H4 (cell line): Measurements from ENCODE around the gene CCDC78. TPM values are rescaled to one million over a fixed set of nuclear protein-coding genes. Genes with fewer than 3 reads are reported as not detected.
"Not testable (repeated sequence)": the region's sequence is repeated elsewhere in the genome, so short reads cannot be mapped to it uniquely, and the experiment has no call there.

Source experiments
- DNase-seq: peaks from one replicate; pipeline ENCODE4 v3.0.0-alpha.2; 2015; ENCODE audit warnings: low spot score
- total RNA-seq: library from RNA; depleted of rRNA; stranded (reverse); fragments of >200 nt; shearing (Covaris generic); gene quantifications from 2 replicates; pipeline ENCODE4 v1.2.3, GENCODE V29; 2014

The CCDC78 gene
- total RNA-seq, 1 experiment from 2014 or later, result 0.23 TPM

- DNase-seq, result no peak
Observed at GRCh38 chr16:694187-694862, 31.9 kb downstream of the CCDC78 start.

DNA sequence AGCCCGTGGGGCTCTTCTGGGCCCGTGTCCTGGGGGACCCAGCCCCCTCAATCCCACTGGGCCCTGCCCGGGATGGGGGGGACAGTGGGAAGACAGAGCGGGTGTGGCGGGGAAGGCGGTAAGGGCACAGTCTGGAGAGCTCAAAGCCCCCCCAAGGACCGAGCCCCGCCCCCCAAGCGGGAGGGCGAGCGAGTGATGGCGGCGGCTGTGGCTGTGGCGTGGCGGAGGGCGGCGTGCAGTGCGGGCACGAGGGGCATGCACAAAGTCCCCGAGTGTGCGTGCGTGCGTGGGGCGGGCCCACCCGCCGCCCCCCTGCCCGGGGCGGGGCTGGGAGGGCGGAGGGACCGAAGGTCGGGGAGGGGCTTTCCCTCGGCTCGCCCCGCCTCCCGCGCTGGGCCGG, 32.5 kb downstream of the CCDC78 start:
- no peak for DNase-seq

GRCh38 chr16:693364-693763, 32.9 kb downstream of the CCDC78 start:
- no peak for DNase-seq

GRCh38 chr16:692356-693108, 33.7 kb downstream of the CCDC78 start:
- DNase-seq, result no peak

DNA sequence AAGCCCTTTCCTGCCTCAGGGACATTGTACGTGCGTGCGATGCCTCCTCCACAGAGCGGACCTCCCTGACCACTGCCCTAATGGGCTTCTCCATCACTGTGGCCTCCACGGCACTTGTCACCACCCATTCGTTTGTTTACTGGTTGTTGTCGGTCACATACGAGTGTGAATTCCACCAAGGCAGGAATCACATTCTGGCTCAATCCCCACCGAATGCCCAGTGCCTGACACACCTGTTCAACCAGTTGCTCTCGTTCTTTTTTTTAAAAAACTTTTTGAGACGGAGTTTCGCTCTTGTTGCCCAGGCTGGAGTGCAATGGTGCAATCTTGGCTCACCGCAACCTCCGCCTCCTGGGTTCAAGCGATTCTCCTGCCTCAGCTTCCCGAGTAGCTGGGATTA, 35.0 kb downstream of the CCDC78 start:
- DNase-seq, result not testable (repeated sequence)

- no peak for DNase-seq
Observed at GRCh38 chr16:689175-689897, 36.9 kb downstream of the CCDC78 start.

- DNase-seq, result no peak
Observed at GRCh38 chr16:687499-687898, 38.7 kb downstream of the CCDC78 start.

GRCh38 chr16:686459-687260, 39.6 kb downstream of the CCDC78 start:
- no peak for DNase-seq

DNA sequence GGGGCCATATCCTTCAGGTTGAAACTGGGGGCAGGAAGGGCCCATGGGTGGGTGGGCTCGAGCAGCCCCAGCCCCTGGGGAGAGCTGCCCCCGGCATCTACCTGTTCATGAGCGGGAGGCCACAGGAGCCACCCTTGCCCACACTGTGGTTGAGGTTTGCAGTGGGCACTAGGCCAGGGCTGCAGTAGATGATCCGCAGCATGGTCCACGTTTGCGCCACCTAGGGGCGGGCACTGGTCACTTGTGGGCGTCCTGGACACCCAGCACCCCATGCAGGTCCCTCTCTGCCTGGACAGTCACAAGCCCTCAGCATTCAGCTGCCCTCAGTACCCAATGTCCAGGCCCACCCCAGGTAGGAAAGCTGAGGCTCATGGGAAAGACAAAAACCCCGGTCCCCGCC, 40.3 kb downstream of the CCDC78 start:
- DNase-seq, result peak; percentile 55

GRCh38 chr16:684961-685696, 41.1 kb downstream of the CCDC78 start:
- DNase-seq, result no peak

DNA sequence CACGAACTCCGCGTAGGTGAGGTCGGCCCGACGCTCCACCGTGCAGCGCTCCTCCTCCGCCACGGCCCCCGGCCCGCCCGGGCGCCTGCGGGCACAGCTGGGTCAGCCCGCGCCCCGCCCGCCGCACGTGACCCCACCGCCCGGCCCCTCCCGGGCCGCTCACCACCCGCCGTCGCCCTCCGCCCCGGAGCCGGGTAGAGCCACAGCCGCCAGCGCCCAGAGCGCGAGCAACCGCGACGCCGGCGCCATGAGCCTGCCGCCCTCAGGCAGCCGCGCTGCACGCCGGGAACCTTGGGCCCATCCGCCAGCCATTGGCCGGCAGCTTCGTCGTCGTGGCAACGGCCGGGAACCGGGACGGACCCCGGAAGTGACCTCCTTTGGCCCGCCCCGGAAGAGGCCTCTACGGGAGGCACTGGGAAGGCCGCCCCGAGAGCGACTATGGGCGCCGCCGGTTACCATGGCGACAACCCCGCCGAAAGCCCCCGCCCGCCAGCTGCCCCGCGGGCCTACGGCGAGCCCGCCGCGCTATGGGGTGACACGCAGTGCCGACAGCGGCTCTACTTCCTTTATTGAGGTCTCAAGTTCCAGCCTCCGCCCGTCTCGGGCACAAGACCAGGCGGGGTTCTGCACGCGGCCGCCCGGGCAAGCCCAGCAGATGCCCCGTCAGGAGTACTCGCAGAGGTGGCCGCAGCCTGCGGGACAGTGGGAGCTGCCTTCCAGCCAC, 42.0 kb downstream of the CCDC78 start, which contains the start of gene JMJD8:
Gene JMJD8, minus strand, starts transcription at position 264 of the 724 bp plus-strand sequence. Its CDS starts 15 bp downstream, at position 249.
- DNase-seq, result peak; percentile 66

DNA sequence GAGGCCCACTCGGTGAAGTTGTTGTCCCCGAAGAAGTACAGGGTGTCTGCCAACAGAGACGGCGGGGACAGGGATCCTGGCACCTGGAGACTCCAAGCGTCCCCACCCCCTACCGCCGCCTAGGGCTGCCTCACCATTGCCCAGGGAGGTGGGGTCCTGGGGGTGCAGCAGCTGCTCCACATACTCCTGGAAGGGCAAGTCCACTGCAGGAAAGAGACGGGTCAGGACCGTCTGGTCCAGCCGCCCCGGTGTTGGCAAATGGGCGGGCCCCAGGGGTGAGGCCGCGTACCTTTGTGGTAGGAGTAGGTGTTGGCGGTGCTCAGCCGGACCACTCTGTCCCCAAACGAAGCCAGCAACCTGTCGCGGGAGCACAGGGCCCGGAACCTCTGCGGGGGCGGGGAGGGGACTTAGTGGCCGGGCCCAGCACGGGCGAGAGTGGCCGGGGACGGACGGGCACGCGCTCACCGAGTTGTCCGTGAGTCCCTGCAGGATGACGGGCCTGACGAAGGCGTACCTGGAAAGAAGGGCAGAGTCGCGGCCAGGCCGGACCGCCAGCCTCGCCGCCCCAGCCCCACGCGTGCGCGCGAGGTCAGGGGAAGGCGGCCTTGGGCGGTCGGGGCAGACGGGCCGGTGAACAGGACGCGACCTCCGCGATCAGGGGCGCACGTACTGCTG, 42.7 kb downstream of the CCDC78 start:
- no peak for DNase-seq

DNA sequence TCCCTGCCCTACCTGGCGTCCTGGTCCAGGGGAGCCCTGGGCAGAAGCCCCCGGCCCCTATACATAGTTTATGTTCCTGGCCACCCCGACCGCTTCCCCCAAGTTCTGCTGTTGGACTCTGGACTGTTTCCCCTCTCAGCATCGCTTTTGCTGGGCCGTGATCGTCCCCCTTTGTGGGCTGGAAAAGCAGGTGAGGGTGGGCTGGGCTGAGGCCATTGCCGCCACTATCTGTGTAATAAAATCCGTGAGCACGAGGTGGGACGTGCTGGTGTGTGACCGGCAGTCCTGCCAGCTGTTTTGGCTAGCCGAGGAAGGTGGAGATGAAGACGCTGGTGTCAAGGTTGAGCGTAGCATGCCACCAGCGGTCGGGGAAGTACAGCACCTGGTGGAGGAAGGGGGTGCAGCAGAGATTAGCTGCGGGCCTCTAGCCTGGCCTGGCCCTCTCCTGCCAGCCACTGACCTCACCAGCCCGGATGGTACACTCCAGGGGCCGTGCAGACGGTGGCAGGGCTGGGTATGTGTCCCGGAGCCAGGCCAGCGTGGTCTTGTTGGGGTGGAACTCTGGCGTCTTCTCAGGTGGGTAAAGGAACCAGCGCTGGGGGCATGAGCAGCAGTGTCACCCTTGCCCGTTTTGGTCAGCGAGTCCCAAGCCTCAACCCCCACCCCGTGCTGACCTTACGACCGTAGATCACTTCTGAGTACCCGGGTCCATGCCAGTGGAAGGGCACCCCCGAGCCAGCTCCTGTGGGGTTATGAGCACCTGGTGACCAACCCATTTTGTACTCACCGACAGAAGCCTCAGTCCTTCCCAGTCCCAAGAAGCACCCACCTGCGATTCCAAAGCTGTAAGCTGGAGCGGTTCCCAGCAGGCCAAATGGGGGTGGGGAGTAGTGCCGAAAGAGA, 43.5 kb downstream of the CCDC78 start:
- no peak for DNase-seq

GRCh38 chr16:681746-682427, 44.4 kb downstream of the CCDC78 start:
- DNase-seq, result no peak

GRCh38 chr16:680967-681745, 45.1 kb downstream of the CCDC78 start:
- DNase-seq, result no peak

GRCh38 chr16:680625-680945, 45.7 kb downstream of the CCDC78 start:
- no peak for DNase-seq

GRCh38 chr16:679814-680624, 46.2 kb downstream of the CCDC78 start, which contains the start of gene STUB1:
STUB1 (plus strand) TSS chr16:680410; CDS start chr16:680526, 116 bp downstream.
- DNase-seq, result peak; percentile 55
